ENCODE data around the gene BSN.
"Not testable (repeated sequence)": the region's sequence is repeated elsewhere in the genome, so short reads cannot be mapped to it uniquely, and the experiment has no call there.

Gene BSN

GRCh38 chr3:49680493-49681231 is 126.4 kb downstream of the BSN start:
- Histone ChIP-seq H3K4me1 (ENCODE audit: control insufficient read depth, insufficient read depth, low read length) (no peaks in the 10 kb centered on the region), H3K9ac (ENCODE audit: low read length) (no peak overlapping the region), H3K27me3 (replicated peaks; ENCODE audit: control insufficient read depth, insufficient read depth, low read length) (no peaks in the 10 kb centered on the region), H3K9me3 (ENCODE audit: control insufficient read depth, low read length) (no peaks in the 10 kb centered on the region), H3K36me3 (ENCODE audit: control insufficient read depth, insufficient read depth, low read length, severe bottlenecking) (peaks cover 88% of the 10 kb centered on the region), H3K4me3 (ENCODE audit: low read length) (no peak overlapping the region)
- DNase-seq (ENCODE audit: low read depth): no peak

DNA sequence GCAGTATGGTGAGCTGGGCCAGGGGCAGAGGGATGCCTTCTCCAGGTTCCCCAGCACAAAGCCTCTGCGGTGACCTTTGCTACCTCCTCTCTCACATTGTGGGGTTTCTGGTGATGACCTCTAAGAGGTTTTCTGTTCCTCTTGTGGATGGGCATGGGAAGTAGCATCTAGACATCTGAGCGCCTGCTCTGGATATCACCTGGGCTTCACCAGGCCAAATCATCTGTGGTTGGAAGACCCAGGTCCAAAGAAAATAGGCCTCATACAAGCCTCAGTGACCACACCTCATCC is 126.9 kb downstream of the BSN start:
- Histone ChIP-seq H3K9me3 (ENCODE audit: control insufficient read depth, low read length) (no peaks in the 10 kb centered on the region), H3K9ac (ENCODE audit: low read length) (no peak overlapping the region), H3K4me1 (ENCODE audit: control insufficient read depth, insufficient read depth, low read length) (no peaks in the 10 kb centered on the region), H3K27me3 (replicated peaks; ENCODE audit: control insufficient read depth, insufficient read depth, low read length) (no peaks in the 10 kb centered on the region), H3K36me3 (ENCODE audit: control insufficient read depth, insufficient read depth, low read length, severe bottlenecking) (peaks cover 83% of the 10 kb centered on the region), H3K4me3 (ENCODE audit: low read length) (no peak overlapping the region)
- DNase-seq (ENCODE audit: low read depth): no peak

DNA sequence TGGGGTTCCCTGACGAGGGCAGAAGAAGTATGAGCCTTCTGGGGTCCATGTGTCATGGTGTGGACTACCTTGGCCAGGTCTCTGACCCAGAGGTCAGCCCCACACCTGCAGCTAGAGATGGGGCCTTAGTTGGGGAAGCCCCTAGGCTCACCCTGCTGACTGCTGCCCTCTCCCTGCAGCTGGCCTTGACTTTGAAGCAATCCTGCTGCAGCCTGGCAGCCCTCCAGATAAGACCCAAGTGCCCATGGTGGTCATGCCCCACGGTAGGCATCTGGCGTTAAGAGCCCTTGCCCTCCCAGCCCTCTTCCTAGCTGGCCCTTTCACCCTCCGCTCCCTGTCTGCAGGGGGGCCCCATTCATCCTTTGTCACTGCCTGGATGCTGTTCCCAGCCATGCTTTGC is 127.3 kb downstream of the BSN start:
- Histone ChIP-seq H3K4me3 (ENCODE audit: low read length) (no peak overlapping the region), H3K36me3 (ENCODE audit: control insufficient read depth, insufficient read depth, low read length, severe bottlenecking) (peaks cover 79% of the 10 kb centered on the region), H3K27me3 (replicated peaks; ENCODE audit: control insufficient read depth, insufficient read depth, low read length) (no peaks in the 10 kb centered on the region), H3K4me1 (ENCODE audit: control insufficient read depth, insufficient read depth, low read length) (no peaks in the 10 kb centered on the region), H3K9ac (ENCODE audit: low read length) (no peak overlapping the region), H3K9me3 (ENCODE audit: control insufficient read depth, low read length) (no peaks in the 10 kb centered on the region)
- no peak for DNase-seq (ENCODE audit: low read depth)

- no peak overlapping the region for H3K4me3 ChIP-seq (ENCODE audit: low read length)
Observed at GRCh38 chr3:49683162-49683561, 128.9 kb downstream of the BSN start.

GRCh38 chr3:49684453-49684852 is 130.2 kb downstream of the BSN start:
- not testable (repeated sequence) for H3K9ac ChIP-seq (ENCODE audit: low read length); H3K9me3 ChIP-seq (ENCODE audit: control insufficient read depth, low read length); H3K27me3 ChIP-seq (replicated peaks; ENCODE audit: control insufficient read depth, insufficient read depth, low read length); H3K4me1 ChIP-seq (ENCODE audit: control insufficient read depth, insufficient read depth, low read length); H3K4me3 ChIP-seq (ENCODE audit: low read length); DNase-seq (ENCODE audit: low read depth)
- peaks cover 50% of the 10 kb centered on the region for H3K36me3 ChIP-seq (ENCODE audit: control insufficient read depth, insufficient read depth, low read length, severe bottlenecking)

More at GRCh38 chr3:49683162-49683561, 128.9 kb downstream of the BSN start:
- Histone ChIP-seq H3K27me3 (replicated peaks; ENCODE audit: control insufficient read depth, insufficient read depth, low read length) (no peaks in the 10 kb centered on the region), H3K9me3 (ENCODE audit: control insufficient read depth, low read length) (no peaks in the 10 kb centered on the region), H3K9ac (ENCODE audit: low read length) (no peak overlapping the region), H3K36me3 (ENCODE audit: control insufficient read depth, insufficient read depth, low read length, severe bottlenecking) (peaks cover 63% of the 10 kb centered on the region), H3K4me1 (ENCODE audit: control insufficient read depth, insufficient read depth, low read length) (no peaks in the 10 kb centered on the region)
- DNase-seq (ENCODE audit: low read depth): no peak

DNA sequence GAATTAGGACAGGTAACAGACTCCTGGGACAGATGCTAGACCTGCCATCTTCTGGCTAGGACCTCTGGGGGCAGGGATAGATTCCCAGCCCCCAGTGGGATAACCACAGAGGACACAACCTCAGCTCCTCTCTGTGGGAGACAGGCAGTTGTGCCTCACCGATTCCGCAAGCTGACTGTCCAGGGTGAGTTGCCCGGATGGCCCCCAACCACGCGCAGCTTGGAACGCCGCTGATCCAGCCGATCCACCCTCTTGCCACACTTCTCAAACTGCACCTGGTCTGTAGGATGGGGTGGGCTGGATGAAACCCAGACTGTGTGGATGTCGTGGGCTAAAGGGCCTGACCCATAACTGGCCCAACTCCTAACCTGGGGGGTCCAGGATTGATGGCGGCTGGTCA is 130.8 kb downstream of the BSN start:
- not testable (repeated sequence) for H3K4me1 ChIP-seq (ENCODE audit: control insufficient read depth, insufficient read depth, low read length); H3K9ac ChIP-seq (ENCODE audit: low read length); H3K9me3 ChIP-seq (ENCODE audit: control insufficient read depth, low read length); H3K4me3 ChIP-seq (ENCODE audit: low read length); DNase-seq (ENCODE audit: low read depth); H3K27me3 ChIP-seq (replicated peaks; ENCODE audit: control insufficient read depth, insufficient read depth, low read length)
- peaks cover 43% of the 10 kb centered on the region for H3K36me3 ChIP-seq (ENCODE audit: control insufficient read depth, insufficient read depth, low read length, severe bottlenecking)

- H3K36me3 ChIP-seq (ENCODE audit: control insufficient read depth, insufficient read depth, low read length, severe bottlenecking): peaks cover 36% of the 10 kb centered on the region
- H3K4me3 ChIP-seq (ENCODE audit: low read length); H3K9ac ChIP-seq (ENCODE audit: low read length); H3K27me3 ChIP-seq (replicated peaks; ENCODE audit: control insufficient read depth, insufficient read depth, low read length); DNase-seq (ENCODE audit: low read depth); H3K9me3 ChIP-seq (ENCODE audit: control insufficient read depth, low read length); H3K4me1 ChIP-seq (ENCODE audit: control insufficient read depth, insufficient read depth, low read length): not testable (repeated sequence)
Observed at GRCh38 chr3:49685846-49686245, 131.6 kb downstream of the BSN start.

- H3K27me3 ChIP-seq (replicated peaks; ENCODE audit: control insufficient read depth, insufficient read depth, low read length); DNase-seq (ENCODE audit: low read depth); H3K4me1 ChIP-seq (ENCODE audit: control insufficient read depth, insufficient read depth, low read length); H3K9me3 ChIP-seq (ENCODE audit: control insufficient read depth, low read length); H3K4me3 ChIP-seq (ENCODE audit: low read length); H3K9ac ChIP-seq (ENCODE audit: low read length): not testable (repeated sequence)
- peaks cover 31% of the 10 kb centered on the region for H3K36me3 ChIP-seq (ENCODE audit: control insufficient read depth, insufficient read depth, low read length, severe bottlenecking)
Observed at GRCh38 chr3:49686346-49686745, 132.1 kb downstream of the BSN start.

GRCh38 chr3:49686769-49687423 is 132.6 kb downstream of the BSN start:
- peak; percentile 39 for DNase-seq (ENCODE audit: low read depth)
- H3K9ac ChIP-seq (ENCODE audit: low read length); H3K9me3 ChIP-seq (ENCODE audit: control insufficient read depth, low read length); H3K4me3 ChIP-seq (ENCODE audit: low read length); H3K27me3 ChIP-seq (replicated peaks; ENCODE audit: control insufficient read depth, insufficient read depth, low read length); H3K4me1 ChIP-seq (ENCODE audit: control insufficient read depth, insufficient read depth, low read length): not testable (repeated sequence)
- peaks cover 25% of the 10 kb centered on the region for H3K36me3 ChIP-seq (ENCODE audit: control insufficient read depth, insufficient read depth, low read length, severe bottlenecking)

DNA sequence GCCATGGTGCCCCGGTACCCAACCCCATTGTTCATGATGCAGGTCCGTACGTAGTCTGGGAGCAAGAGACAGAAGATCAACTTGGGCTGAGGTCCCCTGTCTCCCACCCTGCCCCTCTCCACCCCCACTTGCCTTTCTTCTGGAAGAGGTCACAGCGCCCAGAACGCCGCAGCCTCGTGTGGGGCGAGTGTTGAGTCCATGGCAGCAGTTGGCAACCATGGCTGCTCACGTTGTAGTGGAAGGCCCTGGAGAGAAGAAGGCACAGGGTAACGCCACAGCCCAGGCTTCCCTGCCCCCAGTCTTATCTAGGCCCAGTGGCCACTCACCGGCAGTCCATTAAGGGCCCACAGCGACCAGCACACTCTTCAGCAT is 133.1 kb downstream of the BSN start:
- H3K4me3 ChIP-seq (ENCODE audit: low read length); H3K27me3 ChIP-seq (replicated peaks; ENCODE audit: control insufficient read depth, insufficient read depth, low read length); DNase-seq (ENCODE audit: low read depth); H3K4me1 ChIP-seq (ENCODE audit: control insufficient read depth, insufficient read depth, low read length); H3K9me3 ChIP-seq (ENCODE audit: control insufficient read depth, low read length); H3K9ac ChIP-seq (ENCODE audit: low read length): not testable (repeated sequence)
- H3K36me3 ChIP-seq (ENCODE audit: control insufficient read depth, insufficient read depth, low read length, severe bottlenecking): peaks cover 20% of the 10 kb centered on the region

- peak overlapping the region; percentile 98 for H3K4me3 ChIP-seq (ENCODE audit: low read length)
- H3K36me3 ChIP-seq (ENCODE audit: control insufficient read depth, insufficient read depth, low read length, severe bottlenecking); H3K27me3 ChIP-seq (replicated peaks; ENCODE audit: control insufficient read depth, insufficient read depth, low read length); DNase-seq (ENCODE audit: low read depth); H3K9me3 ChIP-seq (ENCODE audit: control insufficient read depth, low read length); H3K4me1 ChIP-seq (ENCODE audit: control insufficient read depth, insufficient read depth, low read length): not testable (repeated sequence)
- H3K9ac ChIP-seq (ENCODE audit: low read length): peak overlapping the region; percentile 98
Observed at GRCh38 chr3:49688338-49689045, 134.2 kb downstream of the BSN start.

All from adipocyte (in vitro differentiated cells).